OCI-LY1 (cell line): ENCODE data around the gene LMBRD1.

Source experiments
- H2AFZ ChIP-seq: fragments of 200-600 bp; sonication (generic), shearing (Covaris generic); 2 replicates; pipeline ENCODE4 v1.6.0; 2014; ENCODE audit warnings: antibody characterized with exemption, mild to moderate bottlenecking, low read length
- H3F3A ChIP-seq: fragments of 200-600 bp; sonication (generic), shearing (Covaris generic); 2 replicates; pipeline ENCODE4 v1.6.0; 2014; ENCODE audit warnings: mild to moderate bottlenecking, antibody characterized with exemption, low read length, moderate library complexity; ENCODE audit not compliant: insufficient read depth
- H3K27ac ChIP-seq: fragments of 200-600 bp; sonication (generic); 2 replicates; pipeline ENCODE4 v1.5.1; 2014; ENCODE audit warnings: low read length, mixed run types, mild to moderate bottlenecking, low read depth; ENCODE audit not compliant: poor library complexity, severe bottlenecking
- H3K27me3 ChIP-seq: fragments of 200-600 bp; sonication (generic); 2 replicates; pipeline ENCODE4 v1.6.0; 2014; ENCODE audit warnings: antibody characterized with exemption, mild to moderate bottlenecking, low read length, moderate library complexity; ENCODE audit not compliant: insufficient read depth
- H3K36me3 ChIP-seq: fragments of 200-600 bp; sonication (generic); 2 replicates; pipeline ENCODE4 v1.6.1; 2014; ENCODE audit warnings: mild to moderate bottlenecking, antibody characterized with exemption, low read length, moderate library complexity, mixed read lengths; ENCODE audit not compliant: insufficient read depth
- H3K4me1 ChIP-seq: fragments of 200-600 bp; sonication (generic); 2 replicates; pipeline ENCODE4 v1.5.1; 2014; ENCODE audit warnings: mild to moderate bottlenecking, low read length, moderate library complexity; ENCODE audit not compliant: insufficient read depth, severe bottlenecking
- H3K4me2 ChIP-seq: fragments of 200-600 bp; sonication (generic), shearing (Covaris generic); 2 replicates; pipeline ENCODE4 v1.6.1; 2014; ENCODE audit warnings: low read length
- H3K4me3 ChIP-seq: fragments of 200-600 bp; sonication (generic); 2 replicates; pipeline ENCODE4 v1.5.1; 2014; ENCODE audit warnings: low read length, low read depth, mild to moderate bottlenecking, mixed read lengths; ENCODE audit not compliant: poor library complexity, severe bottlenecking
- H3K79me2 ChIP-seq: fragments of 200-600 bp; shearing (Covaris generic); 2 replicates; pipeline ENCODE4 v1.6.1; 2016; ENCODE audit warnings: mixed run types, low read length, mixed read lengths; ENCODE audit not compliant: insufficient read depth
- H3K9ac ChIP-seq: fragments of 200-600 bp; sonication (generic), shearing (Covaris generic); 2 replicates; pipeline ENCODE4 v1.6.1; 2014; ENCODE audit warnings: mild to moderate bottlenecking, low read length, mixed read lengths
- H3K9me2 ChIP-seq: fragments of 200-600 bp; sonication (generic), shearing (Covaris generic); 2 replicates; pipeline ENCODE4 v1.6.1; 2014; ENCODE audit warnings: low read depth, mild to moderate bottlenecking, low read length, mixed read lengths
- H3K9me3 ChIP-seq: fragments of 200-600 bp; shearing (Covaris generic); 2 replicates; pipeline ENCODE4 v1.6.1; 2014; ENCODE audit warnings: low read length, mixed read lengths
- H4K20me1 ChIP-seq: fragments of 200-600 bp; sonication (generic), shearing (Covaris generic); 2 replicates; pipeline ENCODE4 v1.6.0; 2016; ENCODE audit warnings: mild to moderate bottlenecking, low read length; ENCODE audit not compliant: insufficient read depth
- EZH2 ChIP-seq: fragments of 200-600 bp; sonication (generic), shearing (Covaris generic); IDR thresholded peaks from 2 replicates; pipeline ENCODE4 v1.8.0; 2017; ENCODE audit warnings: borderline replicate concordance, mixed run types, mild to moderate bottlenecking, antibody characterized with exemption, low read length, moderate library complexity, mixed read lengths
- TF ChIP-seq, protein P1 (sequence below): fragments of 200-600 bp; sonication (generic), shearing (Covaris generic); IDR thresholded peaks from 2 replicates; pipeline ENCODE4 v1.5.1; 2017; ENCODE audit warnings: mild to moderate bottlenecking, antibody characterized with exemption, low read length, moderate library complexity, mixed read lengths

The LMBRD1 gene

GRCh38 chr6:69719602-69720193 lies 77.1 kb downstream of the LMBRD1 start:
- Histone ChIP-seq H3K79me2 (no peaks in the 10 kb centered on the region), H3K27ac (no peak overlapping the region), H3K9me3 (no peaks in the 10 kb centered on the region; the same call in 1 of the 2 replicates), H4K20me1 (no peaks in the 10 kb centered on the region), H3K27me3 (no peaks in the 10 kb centered on the region), H3F3A (no peaks in the 10 kb centered on the region), H2AFZ (no peak overlapping the region), H3K36me3 (peaks cover 70% of the 10 kb centered on the region), H3K4me1 (no peaks in the 10 kb centered on the region), H3K4me3 (no peak overlapping the region), H3K9me2 (no peaks in the 10 kb centered on the region), H3K4me2 (no peak overlapping the region), H3K9ac (no peak overlapping the region)
- no peak for TF ChIP-seq EZH2
- TF ChIP-seq, protein P1, sequence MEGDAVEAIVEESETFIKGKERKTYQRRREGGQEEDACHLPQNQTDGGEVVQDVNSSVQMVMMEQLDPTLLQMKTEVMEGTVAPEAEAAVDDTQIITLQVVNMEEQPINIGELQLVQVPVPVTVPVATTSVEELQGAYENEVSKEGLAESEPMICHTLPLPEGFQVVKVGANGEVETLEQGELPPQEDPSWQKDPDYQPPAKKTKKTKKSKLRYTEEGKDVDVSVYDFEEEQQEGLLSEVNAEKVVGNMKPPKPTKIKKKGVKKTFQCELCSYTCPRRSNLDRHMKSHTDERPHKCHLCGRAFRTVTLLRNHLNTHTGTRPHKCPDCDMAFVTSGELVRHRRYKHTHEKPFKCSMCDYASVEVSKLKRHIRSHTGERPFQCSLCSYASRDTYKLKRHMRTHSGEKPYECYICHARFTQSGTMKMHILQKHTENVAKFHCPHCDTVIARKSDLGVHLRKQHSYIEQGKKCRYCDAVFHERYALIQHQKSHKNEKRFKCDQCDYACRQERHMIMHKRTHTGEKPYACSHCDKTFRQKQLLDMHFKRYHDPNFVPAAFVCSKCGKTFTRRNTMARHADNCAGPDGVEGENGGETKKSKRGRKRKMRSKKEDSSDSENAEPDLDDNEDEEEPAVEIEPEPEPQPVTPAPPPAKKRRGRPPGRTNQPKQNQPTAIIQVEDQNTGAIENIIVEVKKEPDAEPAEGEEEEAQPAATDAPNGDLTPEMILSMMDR = peak; percentile 31; the same call in 1 of the 2 replicates

- H2AFZ ChIP-seq = no peak overlapping the region
- no peak overlapping the region for H3K4me3 ChIP-seq
- H3K9me2 ChIP-seq = no peaks in the 10 kb centered on the region
- H3K27me3 ChIP-seq = no peaks in the 10 kb centered on the region
- no peak overlapping the region for H3K4me2 ChIP-seq
- H3K9ac ChIP-seq = no peak overlapping the region
- H3F3A ChIP-seq = no peaks in the 10 kb centered on the region
- H3K36me3 ChIP-seq = peaks cover 12% of the 10 kb centered on the region; the same call in 1 of the 2 replicates
- no peaks in the 10 kb centered on the region for H4K20me1 ChIP-seq
- H3K4me1 ChIP-seq = no peaks in the 10 kb centered on the region
- H3K9me3 ChIP-seq = no peaks in the 10 kb centered on the region
- no peaks in the 10 kb centered on the region for H3K79me2 ChIP-seq
- H3K27ac ChIP-seq = no peak overlapping the region
- no peak for TF ChIP-seq EZH2
- TF ChIP-seq, protein P1 = no peak
Measured at GRCh38 chr6:69706724-69707123, 90.1 kb downstream of the LMBRD1 start.

- no peak overlapping the region for H3K4me2 ChIP-seq
- no peak overlapping the region for H3K9ac ChIP-seq
- H3K79me2 ChIP-seq = no peaks in the 10 kb centered on the region
- no peaks in the 10 kb centered on the region for H3K9me2 ChIP-seq
- H3K27me3 ChIP-seq = no peaks in the 10 kb centered on the region
- no peaks in the 10 kb centered on the region for H4K20me1 ChIP-seq
- H3F3A ChIP-seq = no peaks in the 10 kb centered on the region
- H3K9me3 ChIP-seq = no peaks in the 10 kb centered on the region
- peaks cover 19% of the 10 kb centered on the region for H3K36me3 ChIP-seq
- no peaks in the 10 kb centered on the region for H3K4me1 ChIP-seq
- no peak overlapping the region for H3K4me3 ChIP-seq
- TF ChIP-seq EZH2 = no peak
- TF ChIP-seq, protein P1 = no peak
- H3K27ac ChIP-seq = no peak overlapping the region
- no peak overlapping the region for H2AFZ ChIP-seq
Measured at GRCh38 chr6:69705954-69706353, 90.9 kb downstream of the LMBRD1 start.
